ENCODE results near the gene CCDC170.

The CCDC170 gene

DNA sequence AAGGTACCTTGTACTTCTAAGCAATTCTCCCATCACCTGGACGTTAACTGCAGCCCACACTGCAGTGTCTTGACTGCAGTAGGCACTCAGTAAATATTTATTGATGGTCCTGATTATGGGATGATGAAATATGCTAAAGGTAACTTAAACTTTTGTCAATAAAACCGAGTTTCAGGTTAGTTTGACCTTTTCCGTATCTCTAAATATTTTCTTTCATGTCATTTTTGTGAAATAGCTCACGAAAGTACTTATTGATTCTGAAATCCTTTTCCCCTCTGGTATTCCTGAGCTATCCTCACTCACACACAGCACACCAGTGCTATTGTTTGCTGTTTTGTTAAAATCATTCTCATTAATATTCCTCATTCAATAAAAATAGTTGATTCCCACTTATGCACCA is 164.3 kb downstream of the CCDC170 start:
- peak; percentile 54 for DNase-seq (ENCODE audit: low spot score)

DNA sequence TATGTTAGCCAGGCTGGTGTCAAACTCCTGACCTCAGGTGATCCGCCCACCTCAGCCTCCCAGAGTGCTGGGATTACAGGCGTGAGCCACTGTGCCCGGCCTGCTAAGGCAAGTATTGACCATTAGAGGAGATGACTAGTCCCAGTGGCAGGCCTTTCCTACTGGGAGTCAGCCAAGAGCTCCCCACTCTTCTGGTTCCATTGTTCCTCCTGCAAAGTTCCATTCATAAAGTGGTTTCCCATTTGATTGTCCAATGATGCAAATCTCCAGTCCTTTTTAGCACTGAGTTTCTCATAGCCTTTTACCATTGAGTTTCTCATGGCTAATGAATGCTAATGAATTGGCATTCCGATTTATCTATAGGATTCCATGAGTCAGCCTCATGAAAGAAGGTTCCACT is 165.4 kb downstream of the CCDC170 start:
- DNase-seq (ENCODE audit: low spot score), result no peak

DNA sequence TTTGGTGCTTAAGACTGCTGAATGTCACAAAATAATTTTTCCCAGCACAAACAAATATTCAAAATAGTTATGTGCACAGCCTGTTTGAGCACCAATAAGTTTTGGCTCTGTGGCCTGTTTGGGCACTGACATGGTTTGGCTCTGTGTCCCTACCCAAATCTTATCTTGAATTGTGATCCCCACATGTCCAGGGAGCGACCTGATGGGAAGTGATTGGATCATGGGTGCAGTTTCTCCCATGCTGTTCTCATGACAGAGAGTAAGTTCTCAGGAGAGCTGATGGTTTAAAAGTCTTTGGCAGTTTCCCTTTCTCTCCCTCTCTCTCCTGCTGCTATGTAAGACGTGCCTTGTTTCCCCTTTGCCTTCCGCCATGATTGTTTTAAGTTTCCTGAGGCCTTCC is 167.7 kb downstream of the CCDC170 start:
- DNase-seq (ENCODE audit: low spot score), result no peak

DNA sequence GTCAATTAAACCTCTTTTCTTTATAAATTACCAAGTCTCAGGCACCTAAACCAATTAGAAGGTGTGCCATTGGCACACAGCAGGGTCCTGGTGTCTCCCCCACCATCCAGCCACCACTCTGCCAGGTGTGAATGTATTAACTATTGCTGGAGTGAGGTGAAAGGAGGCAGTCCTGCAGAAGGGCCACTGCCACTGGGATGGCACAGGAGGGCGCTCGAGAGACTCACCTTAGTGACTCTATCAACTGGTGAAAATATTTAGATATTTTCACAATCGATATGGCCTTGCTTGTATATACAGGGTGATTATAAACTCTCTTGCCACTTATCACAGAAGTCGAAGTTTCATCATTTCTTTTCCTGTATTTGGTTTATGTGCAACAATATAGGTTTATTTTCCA is 168.1 kb downstream of the CCDC170 start:
- no peak for DNase-seq (ENCODE audit: low spot score)

DNA sequence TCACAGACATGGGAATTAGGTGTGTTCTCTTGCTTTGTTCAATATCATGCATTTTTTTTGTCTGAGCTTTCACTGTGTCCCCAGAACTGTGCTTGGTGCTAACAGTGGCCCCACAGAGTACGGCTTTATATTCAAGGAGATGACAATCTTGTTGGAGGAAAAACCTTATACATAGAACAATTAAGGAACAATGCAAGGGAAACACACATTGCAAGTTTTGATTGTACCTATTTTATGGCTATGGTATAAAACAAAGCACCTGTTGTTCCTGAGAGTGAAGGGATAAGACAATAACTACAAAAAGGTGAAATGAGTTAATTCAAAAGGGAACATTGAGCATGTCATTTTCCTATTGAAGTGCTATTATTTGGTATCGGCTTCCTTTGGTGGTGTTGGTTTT is 169.7 kb downstream of the CCDC170 start:
- DNase-seq (ENCODE audit: low spot score), result no peak

DNA sequence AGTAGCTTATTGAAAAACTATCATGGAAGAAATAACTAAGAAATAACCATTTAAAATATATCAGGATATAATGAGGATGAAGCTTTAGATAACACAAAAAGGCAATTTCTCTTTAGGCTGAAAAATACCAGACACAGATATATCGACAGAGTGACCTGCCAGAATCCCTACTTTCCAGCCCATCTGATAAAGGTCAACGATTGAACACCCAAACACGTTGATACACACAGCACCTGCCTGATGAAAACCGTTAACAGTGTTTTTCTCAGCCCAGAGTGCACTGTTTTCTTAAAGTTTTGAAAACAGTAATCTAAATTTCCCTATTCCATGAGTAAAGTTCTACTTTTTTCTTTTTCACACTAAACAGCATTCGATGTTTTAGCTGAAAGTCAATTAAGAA is 170.6 kb downstream of the CCDC170 start:
- no peak for DNase-seq (ENCODE audit: low spot score)

DNA sequence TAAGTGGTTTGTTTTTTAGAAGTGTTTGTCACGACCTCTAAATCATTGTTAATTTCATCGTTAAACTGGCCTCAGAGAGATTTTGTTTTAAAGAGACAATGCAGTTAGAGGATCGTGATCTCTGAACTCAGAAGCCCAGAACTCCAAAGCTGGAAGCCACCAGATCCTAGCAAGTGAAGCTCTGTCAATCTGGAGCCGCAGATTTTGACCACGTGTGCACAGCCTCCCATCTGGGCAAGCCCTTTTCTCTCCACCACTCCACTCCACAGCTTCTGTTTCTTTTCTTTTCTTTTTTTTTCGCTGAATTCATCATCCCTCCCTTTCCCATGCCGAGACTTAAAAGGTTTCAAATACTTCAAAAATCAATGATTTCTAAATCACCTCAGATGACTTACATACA is 171.5 kb downstream of the CCDC170 start:
- DNase-seq (ENCODE audit: low spot score), result no peak

DNA sequence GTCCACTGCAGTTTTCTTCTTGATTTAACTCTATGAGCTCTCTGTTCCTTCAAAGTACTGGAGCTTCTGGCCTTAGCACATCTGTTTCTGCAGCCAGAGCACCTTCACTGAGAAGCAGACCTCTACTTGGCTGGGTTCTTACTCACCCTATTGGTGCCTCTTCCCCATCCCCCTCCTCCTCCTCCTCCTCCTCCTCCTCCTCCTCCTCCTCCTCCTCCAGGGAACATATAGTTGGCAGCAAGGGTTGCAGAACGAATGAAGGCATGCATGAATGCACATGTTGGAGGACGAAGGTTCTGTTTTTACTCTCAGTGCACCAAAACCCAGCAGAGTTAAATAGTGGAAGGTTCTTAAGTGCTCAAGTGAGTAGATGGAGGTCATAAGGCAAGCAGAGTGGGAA is 172.7 kb downstream of the CCDC170 start:
- DNase-seq (ENCODE audit: low spot score), result no peak

DNA sequence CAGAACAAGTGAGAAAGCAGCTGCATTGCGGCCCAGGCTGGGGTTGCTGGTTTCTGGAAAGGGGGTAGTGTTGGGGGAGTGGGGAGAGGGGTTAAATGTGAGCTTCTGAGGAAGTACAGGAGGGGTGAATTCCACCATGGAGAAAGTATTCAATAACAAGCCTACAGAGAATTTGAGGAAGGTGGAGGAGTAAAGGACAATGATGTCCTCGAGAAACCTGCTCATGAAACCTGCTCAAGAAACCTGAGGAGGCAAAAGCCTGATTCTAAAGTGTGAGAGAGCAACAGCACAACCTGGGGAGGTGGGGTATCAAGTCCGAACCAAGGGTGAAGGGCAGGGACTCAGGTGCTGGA is 175.4 kb downstream of the CCDC170 start:
- DNase-seq (ENCODE audit: low spot score), result no peak

DNA sequence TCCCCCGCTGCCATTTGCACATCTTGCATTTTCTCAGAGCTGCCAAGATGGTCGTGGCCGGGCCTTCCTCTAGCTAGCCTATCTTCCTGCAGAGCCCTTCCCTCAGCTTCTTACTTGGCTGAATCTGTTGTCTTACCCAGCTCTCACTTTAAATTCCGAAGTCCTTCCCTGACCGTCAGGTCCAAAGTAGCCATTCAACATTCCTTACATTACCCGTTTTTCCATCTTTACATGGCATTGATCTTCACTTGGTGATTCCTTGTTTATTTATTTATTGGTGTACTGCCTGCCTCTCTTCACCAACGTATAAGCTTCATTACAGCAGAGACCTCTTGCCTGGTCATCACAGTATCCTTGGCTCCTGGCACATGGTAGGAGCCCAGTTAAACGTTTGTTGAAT is 176.3 kb downstream of the CCDC170 start:
- DNase-seq (ENCODE audit: low spot score), result no peak
